ENCODE data around the gene COPB1. TPM values are rescaled to one million over a fixed set of nuclear protein-coding genes. Genes with fewer than 3 reads are reported as not detected.

COPB1 gene
- total and polyA plus RNA-seq, 9 of the 15 experiments (the other 6 are each of a cell fraction or from before 2014, with no cell fraction given): 64.7 to 188 (median 91.6) TPM

DNA sequence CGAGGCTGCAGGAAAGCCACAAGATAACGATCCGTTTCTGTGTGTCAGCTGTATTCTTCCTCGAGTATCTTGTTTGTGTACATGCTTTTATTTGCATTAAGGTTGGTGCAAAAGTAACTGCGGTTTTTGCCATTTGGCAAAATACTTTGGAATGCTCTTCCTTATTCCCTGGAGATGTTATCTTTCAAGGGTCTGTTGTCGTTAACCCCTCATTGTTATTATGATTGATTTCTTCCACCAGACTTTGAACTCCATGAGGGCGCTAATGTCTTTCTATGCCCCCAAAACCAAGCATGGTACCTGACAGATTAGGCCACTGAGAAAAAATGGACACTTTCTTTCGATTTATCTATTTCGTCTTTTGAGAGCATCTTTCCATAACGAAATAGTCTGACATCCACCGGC is 21.1 kb upstream of the COPB1 start (continued):
- TF ChIP-seq ZBED1 (IDR thresholded peaks at IDR 0.05) (no peak), BRD9 (IDR thresholded peaks at IDR 0.05; ENCODE audit: low read depth, partially characterized antibody) (peak; percentile 15), ZNF134 (CRISPR knock-in tag; conservative IDR thresholded peaks at IDR 0.05) (no peak), HNRNPUL1 (IDR thresholded peaks at IDR 0.05; ENCODE audit: low read length) (no peak), GABPA (tag; conservative IDR thresholded peaks at IDR 0.05; ENCODE audit: low read depth) (no peak), ZNF24 (IDR thresholded peaks at IDR 0.05) (no peak), SRSF9 (IDR thresholded peaks at IDR 0.05; ENCODE audit: borderline replicate concordance, low read depth, low read length) (no peak), ZNF232 (CRISPR knock-in tag; IDR thresholded peaks at IDR 0.05) (no peak), MAFG (tag; conservative IDR thresholded peaks at IDR 0.05) (no peak), NFIC (IDR thresholded peaks at IDR 0.05) (no peak), RB1 (IDR thresholded peaks at IDR 0.05; ENCODE audit: low read depth) (no peak), FOXA3 (CRISPR knock-in tag; conservative IDR thresholded peaks at IDR 0.05 in 1 of 2, IDR thresholded peaks at IDR 0.05 in 1 of 2) (peak in 1 of 2 experiments; percentile 61; a peak in 1 of 4 replicates), ZC3H11A (IDR thresholded peaks at IDR 0.05; ENCODE audit: low read depth, low read length) (no peak), ZNF717 (CRISPR knock-in tag; IDR thresholded peaks at IDR 0.05) (no peak), SMAD1 (IDR thresholded peaks at IDR 0.05; ENCODE audit: low read depth, low read length, partially characterized antibody) (no peak), ZNF445 (CRISPR knock-in tag; IDR thresholded peaks at IDR 0.05; ENCODE audit: low read depth) (no peak)
- TF ChIP-seq, protein P1, sequence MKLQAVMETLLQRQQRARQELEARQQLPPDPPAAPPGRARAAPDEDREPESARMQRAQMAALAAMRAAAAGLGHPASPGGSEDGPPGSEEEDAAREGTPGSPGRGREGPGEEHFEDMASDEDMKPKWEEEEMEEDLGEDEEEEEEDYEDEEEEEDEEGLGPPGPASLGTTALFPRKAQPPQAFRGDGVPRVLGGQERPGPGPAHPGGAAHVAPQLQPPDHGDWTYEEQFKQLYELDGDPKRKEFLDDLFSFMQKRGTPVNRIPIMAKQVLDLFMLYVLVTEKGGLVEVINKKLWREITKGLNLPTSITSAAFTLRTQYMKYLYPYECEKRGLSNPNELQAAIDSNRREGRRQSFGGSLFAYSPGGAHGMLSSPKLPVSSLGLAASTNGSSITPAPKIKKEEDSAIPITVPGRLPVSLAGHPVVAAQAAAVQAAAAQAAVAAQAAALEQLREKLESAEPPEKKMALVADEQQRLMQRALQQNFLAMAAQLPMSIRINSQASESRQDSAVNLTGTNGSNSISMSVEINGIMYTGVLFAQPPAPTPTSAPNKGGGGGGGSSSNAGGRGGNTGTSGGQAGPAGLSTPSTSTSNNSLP (IDR thresholded peaks at IDR 0.05; ENCODE audit: borderline replicate concordance, low read depth, low read length): no peak

Measured in K562 (cell line).